Vagina (tissue), 2 donors: ENCODE measurements around the gene SLC25A41.

Source experiments
- CTCF ChIP-seq, 3 experiments: fragments of 450-650 bp in 2 of 3; fragments of 200-600 bp in 1 of 3; sonication (generic) in 1 of 3; IDR thresholded peaks; one replicate each; pipeline ENCODE4 v1.5.1; 2017 to 2019; ENCODE audit warnings: antibody characterized with exemption in 3 of 3, mild to moderate bottlenecking in 2 of 3, moderate library complexity in 2 of 3
- POLR2A ChIP-seq, 2 donors: fragments of 450-650 bp; IDR thresholded peaks; one replicate each; pipeline ENCODE4 v1.6.1; 2017; ENCODE audit warnings: antibody characterized with exemption in 2 of 2, mild to moderate bottlenecking in 2 of 2, moderate library complexity in 2 of 2
- POLR2AphosphoS5 ChIP-seq, 2 donors: sonication (generic); formaldehyde crosslinking; IDR thresholded peaks; one replicate each; pipeline ENCODE4 v1.9.0; 2017; ENCODE audit warnings: antibody characterized with exemption in 2 of 2, mild to moderate bottlenecking in 2 of 2, low read depth in 1 of 2; ENCODE audit not compliant: insufficient read depth in 1 of 2

- TF ChIP-seq POLR2A (IDR thresholded peaks at IDR 0.05) = no peak
- TF ChIP-seq CTCF (IDR thresholded peaks at IDR 0.05) = no peak
- TF ChIP-seq POLR2AphosphoS5 (IDR thresholded peaks at IDR 0.05; ENCODE audit: insufficient read depth in 1 of 2, low read depth in 1 of 2) = no peak
Observed at GRCh38 chr19:6452899-6453298, 19.3 kb upstream of the SLC25A41 start.
